Measurements from ENCODE around the gene MSN.

The MSN gene

GRCh38 chrX:65702956-65703355 lies 35.5 kb downstream of the MSN start:
- peaks cover 79% of the 10 kb centered on the region for H3K4me1 ChIP-seq (ENCODE audit: control insufficient read depth, low read length)
- H3K4me2 ChIP-seq (ENCODE audit: low read length) = no peak overlapping the region
- H3K27me3 ChIP-seq (ENCODE audit: control insufficient read depth, low read length) = no peaks in the 10 kb centered on the region
- peaks cover 82% of the 10 kb centered on the region for H3K79me2 ChIP-seq (ENCODE audit: control insufficient read depth, low read length)
- H4K20me1 ChIP-seq (ENCODE audit: control insufficient read depth, insufficient read depth, low read depth, low read length) = no peaks in the 10 kb centered on the region; the same call in 1 of the 2 replicates
- H3F3A ChIP-seq (ENCODE audit: control insufficient read depth, insufficient read depth) = peaks cover 3% of the 10 kb centered on the region
- TF ChIP-seq CTCF (IDR thresholded peaks at IDR 0.05; ENCODE audit: low read depth, low read length, poor library complexity, severe bottlenecking) (no peak), EZH2phosphoT487 (IDR thresholded peaks at IDR 0.05; ENCODE audit: borderline replicate concordance, low read length) (no peak)
- H3K9me3 ChIP-seq (ENCODE audit: control insufficient read depth, insufficient read depth, low read length) = no peaks in the 10 kb centered on the region
- no peak overlapping the region for H3K27ac ChIP-seq (ENCODE audit: low read depth, low read length)
- no peak overlapping the region for H3K4me3 ChIP-seq (ENCODE audit: low read length)
- H3K9me2 ChIP-seq (replicated peaks; ENCODE audit: control insufficient read depth, low read length) = no peaks in the 10 kb centered on the region
- H3K36me3 ChIP-seq (ENCODE audit: control insufficient read depth, low read length) = peaks cover 35% of the 10 kb centered on the region

- Histone ChIP-seq H3K79me2 (ENCODE audit: control insufficient read depth, low read length) (peaks cover 77% of the 10 kb centered on the region), H3K4me1 (ENCODE audit: control insufficient read depth, low read length) (peaks cover 56% of the 10 kb centered on the region), H3K9me2 (replicated peaks; ENCODE audit: control insufficient read depth, low read length) (no peaks in the 10 kb centered on the region), H3K27ac (ENCODE audit: low read depth, low read length) (no peak overlapping the region), H3K4me3 (ENCODE audit: low read length) (no peak overlapping the region), H3K36me3 (ENCODE audit: control insufficient read depth, low read length) (peaks cover 24% of the 10 kb centered on the region), H3K4me2 (ENCODE audit: low read length) (0 out of 2 replicates have a peak overlapping the region, but pooled peaks have one; percentile 11), H3K9me3 (ENCODE audit: control insufficient read depth, insufficient read depth, low read length) (no peaks in the 10 kb centered on the region), H3K27me3 (ENCODE audit: control insufficient read depth, low read length) (no peaks in the 10 kb centered on the region), H4K20me1 (ENCODE audit: control insufficient read depth, insufficient read depth, low read depth, low read length) (no peaks in the 10 kb centered on the region; the same call in 1 of the 2 replicates), H3F3A (ENCODE audit: control insufficient read depth, insufficient read depth) (no peaks in the 10 kb centered on the region)
- TF ChIP-seq CTCF (IDR thresholded peaks at IDR 0.05; ENCODE audit: low read depth, low read length, poor library complexity, severe bottlenecking) (no peak), EZH2phosphoT487 (IDR thresholded peaks at IDR 0.05; ENCODE audit: borderline replicate concordance, low read length) (no peak)
These were observed 38.0 kb downstream of the MSN start for GRCh38 chrX:65705439-65705838.

GRCh38 chrX:65706041-65706828 lies 38.8 kb downstream of the MSN start:
- Histone ChIP-seq H3K4me1 (ENCODE audit: control insufficient read depth, low read length) (peaks cover 48% of the 10 kb centered on the region), H4K20me1 (ENCODE audit: control insufficient read depth, insufficient read depth, low read depth, low read length) (no peaks in the 10 kb centered on the region), H3K27ac (ENCODE audit: low read depth, low read length) (no peak overlapping the region), H3F3A (ENCODE audit: control insufficient read depth, insufficient read depth) (no peaks in the 10 kb centered on the region), H3K36me3 (ENCODE audit: control insufficient read depth, low read length) (peaks cover 16% of the 10 kb centered on the region), H3K27me3 (ENCODE audit: control insufficient read depth, low read length) (no peaks in the 10 kb centered on the region), H3K9me2 (replicated peaks; ENCODE audit: control insufficient read depth, low read length) (no peaks in the 10 kb centered on the region), H3K9me3 (ENCODE audit: control insufficient read depth, insufficient read depth, low read length) (no peaks in the 10 kb centered on the region), H3K4me2 (ENCODE audit: low read length) (no peak overlapping the region), H3K79me2 (ENCODE audit: control insufficient read depth, low read length) (peaks cover 69% of the 10 kb centered on the region), H3K4me3 (ENCODE audit: low read length) (no peak overlapping the region)
- TF ChIP-seq CTCF (IDR thresholded peaks at IDR 0.05; ENCODE audit: low read depth, low read length, poor library complexity, severe bottlenecking) (no peak), EZH2phosphoT487 (IDR thresholded peaks at IDR 0.05; ENCODE audit: borderline replicate concordance, low read length) (no peak)

Data from DOHH2 (cell line).